ELR (cell line): ENCODE results near the gene MAN1A1.
A peak's percentile ranks its signal among the peaks of the same experiment; 100 is the strongest.

Source experiments
- DNase-seq: peaks from one replicate; pipeline ENCODE4 v3.0.0-alpha.2; 2015; ENCODE audit warnings: low read depth

MAN1A1 gene

DNA sequence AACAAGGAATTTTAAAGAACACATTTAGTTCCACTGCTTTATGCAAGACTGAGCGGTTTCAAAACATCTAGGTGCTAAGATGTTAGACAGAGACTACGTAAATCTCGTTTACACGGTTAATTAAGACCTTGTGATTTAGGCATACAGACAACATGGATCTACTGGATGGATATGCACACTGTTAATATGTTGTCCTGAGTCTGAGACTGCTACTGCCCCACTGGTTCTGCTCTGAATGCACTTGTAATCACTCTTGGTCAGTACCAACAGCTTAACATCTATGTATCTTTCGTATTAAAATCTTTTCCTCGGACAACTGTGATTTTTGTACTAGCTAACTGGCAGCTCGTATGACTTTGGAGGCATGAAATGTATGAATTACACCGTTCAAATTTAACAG lies 3.1 kb downstream of the MAN1A1 start:
- DNase-seq = no peak

DNA sequence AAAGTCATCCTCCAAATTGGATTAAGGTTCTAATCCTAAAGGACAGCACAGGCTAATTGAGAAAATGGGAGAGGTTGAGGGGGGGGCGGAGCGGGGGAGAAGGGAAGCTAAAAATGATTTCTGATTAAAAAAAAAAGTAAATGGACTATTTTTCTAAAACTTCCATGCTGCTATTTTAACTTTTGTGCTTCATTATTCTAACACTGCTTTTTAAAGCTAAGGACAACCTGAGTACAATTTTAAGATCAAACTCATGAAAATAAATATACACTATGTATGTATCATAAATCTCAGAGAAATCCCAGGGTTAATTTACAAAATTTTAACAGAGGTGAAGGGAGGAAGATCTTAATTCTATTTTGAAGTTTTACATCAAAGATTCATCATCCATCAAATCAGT lies 4.4 kb downstream of the MAN1A1 start:
- no peak for DNase-seq

DNA sequence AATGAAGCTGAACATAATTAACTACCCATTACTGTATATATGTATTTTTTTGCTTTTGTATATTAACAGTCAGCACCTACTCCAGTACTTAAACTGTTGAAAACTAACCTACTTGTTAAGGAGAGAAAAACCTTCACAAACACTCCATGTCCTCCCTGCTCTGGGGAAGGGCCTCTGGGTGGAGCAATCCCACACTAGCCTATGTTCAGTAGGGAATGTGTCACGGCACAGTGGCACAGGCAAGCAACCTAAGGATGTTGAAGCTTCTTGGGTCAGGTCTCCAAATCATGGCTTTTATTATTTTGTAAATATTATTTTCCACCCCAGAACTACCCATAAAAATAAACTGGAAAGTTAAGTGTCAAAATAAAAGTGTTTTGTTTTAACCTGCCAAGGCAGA lies 5.3 kb downstream of the MAN1A1 start:
- no peak for DNase-seq

DNA sequence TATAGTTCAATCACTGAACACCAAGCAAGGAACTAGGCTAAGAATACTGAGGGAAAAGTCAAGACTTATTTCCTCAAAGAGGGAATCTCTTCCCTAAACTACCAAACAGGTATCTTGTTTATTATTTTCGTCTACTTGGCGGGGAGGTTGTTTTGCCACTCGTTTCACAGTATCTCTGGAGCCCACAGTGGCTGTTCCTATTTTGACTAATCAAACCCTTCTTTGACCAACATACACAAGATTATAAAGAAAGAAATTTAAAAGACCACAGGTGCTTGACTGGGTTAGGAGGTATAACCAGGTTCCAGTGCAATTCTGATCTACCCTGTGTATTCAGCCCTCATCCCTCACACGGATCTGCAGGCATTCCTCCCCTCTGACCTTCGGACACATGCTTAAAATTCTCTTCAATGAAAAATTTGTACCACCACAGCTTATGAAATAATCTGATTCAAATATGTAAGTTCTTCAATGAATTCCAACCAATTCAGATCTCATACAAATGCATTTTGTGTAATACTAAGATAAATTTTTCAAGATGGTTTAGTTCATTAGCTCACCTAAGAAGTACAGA lies 5.9 kb downstream of the MAN1A1 start:
- DNase-seq = no peak

- DNase-seq = no peak
Observed at GRCh38 chr6:119343167-119343566, 6.4 kb downstream of the MAN1A1 start.

GRCh38 chr6:119342430-119342829 lies 7.1 kb downstream of the MAN1A1 start:
- DNase-seq = no peak

DNA sequence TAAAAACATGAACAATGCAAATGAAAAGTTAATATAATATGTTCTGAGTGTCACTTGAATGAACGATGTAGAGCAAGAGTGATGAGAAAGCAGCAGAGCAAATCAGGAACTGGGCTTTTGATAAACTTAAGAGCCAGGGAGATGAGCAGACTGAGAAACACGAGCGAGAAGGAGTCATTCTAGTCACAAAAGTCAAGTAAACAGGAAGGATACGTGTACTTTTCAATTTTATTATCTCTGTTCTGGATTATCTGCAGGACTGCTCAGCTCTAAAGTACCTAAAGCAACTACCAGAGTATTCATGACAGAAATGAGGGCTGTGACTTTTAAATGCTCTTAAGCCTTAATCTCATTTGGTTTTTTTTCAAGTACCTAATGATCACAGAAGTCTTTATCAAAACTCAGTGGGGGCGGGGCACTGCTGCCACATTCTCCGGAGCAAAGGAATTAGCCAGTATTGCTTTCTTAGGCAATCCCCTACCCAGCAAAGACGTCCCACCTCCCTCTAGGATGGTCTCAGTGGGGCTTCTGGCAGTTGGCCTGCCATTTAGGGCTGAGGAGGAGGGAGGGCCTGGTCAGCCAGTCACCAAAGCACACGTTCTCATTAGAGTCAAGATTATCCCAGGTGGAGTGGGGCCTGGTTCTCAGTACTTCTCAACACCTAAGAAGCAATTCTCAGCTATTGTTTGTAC lies 8.6 kb downstream of the MAN1A1 start:
- DNase-seq = no peak

- DNase-seq = no peak
Observed at GRCh38 chr6:119339941-119340456, 9.6 kb downstream of the MAN1A1 start.

DNA sequence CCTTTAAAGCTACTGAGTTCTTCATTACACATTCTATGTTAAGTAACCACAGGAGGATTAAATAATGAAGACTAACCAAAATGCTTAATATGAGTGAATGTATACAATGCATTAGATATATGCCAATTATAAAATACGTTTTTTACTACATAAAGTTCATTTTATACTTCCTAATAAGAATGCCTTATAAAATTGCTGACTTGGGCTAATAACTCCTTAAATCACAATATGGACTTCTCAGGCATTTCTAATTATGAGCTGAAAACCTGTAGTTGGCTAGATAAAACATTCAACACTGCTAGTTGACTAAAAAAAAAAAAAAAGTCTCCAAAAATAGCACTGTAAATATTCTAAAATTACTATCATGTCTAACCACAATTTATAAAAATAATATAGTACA lies 11.8 kb downstream of the MAN1A1 start:
- no peak for DNase-seq

GRCh38 chr6:119337252-119337651 lies 12.3 kb downstream of the MAN1A1 start:
- no peak for DNase-seq

DNA sequence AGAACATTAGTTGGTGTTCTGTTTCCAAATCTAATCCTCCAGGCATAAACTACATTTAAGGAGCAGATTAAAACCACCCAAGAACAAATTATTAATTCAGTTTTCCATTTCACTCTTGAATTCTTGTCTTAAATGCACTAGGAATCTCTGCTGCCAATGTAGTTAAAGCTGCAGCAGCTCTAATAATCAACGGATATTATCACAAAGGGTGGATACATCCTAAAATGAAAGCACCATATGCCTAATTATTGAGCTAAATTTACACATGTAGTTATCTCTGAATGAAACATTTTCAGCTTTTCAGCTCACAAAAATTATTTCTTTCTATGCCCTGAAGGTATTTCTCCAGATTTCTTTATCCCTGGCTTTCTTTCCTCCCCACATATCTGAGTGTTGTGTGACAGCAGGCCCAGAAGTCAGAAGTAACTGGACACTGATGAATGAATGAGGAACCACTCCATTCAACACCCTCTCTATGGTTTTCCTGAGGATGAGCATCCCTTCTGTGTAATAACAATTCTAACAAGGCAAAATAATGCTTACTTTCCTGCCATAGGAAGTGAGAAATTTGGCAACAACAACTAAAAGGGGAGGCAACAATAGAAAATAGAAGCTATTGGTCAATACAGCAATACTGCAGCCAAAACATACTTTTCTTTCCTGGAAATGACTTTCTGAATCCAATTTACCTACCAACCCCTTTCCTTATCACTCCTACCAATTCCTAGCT lies 14.9 kb downstream of the MAN1A1 start:
- no peak for DNase-seq

- peak; percentile 35 for DNase-seq
Observed at GRCh38 chr6:119333707-119334295, 15.8 kb downstream of the MAN1A1 start.

- DNase-seq = no peak
Observed at GRCh38 chr6:119333063-119333609, 16.4 kb downstream of the MAN1A1 start.

- DNase-seq = no peak
Observed at GRCh38 chr6:119331663-119332286, 17.8 kb downstream of the MAN1A1 start.

DNA sequence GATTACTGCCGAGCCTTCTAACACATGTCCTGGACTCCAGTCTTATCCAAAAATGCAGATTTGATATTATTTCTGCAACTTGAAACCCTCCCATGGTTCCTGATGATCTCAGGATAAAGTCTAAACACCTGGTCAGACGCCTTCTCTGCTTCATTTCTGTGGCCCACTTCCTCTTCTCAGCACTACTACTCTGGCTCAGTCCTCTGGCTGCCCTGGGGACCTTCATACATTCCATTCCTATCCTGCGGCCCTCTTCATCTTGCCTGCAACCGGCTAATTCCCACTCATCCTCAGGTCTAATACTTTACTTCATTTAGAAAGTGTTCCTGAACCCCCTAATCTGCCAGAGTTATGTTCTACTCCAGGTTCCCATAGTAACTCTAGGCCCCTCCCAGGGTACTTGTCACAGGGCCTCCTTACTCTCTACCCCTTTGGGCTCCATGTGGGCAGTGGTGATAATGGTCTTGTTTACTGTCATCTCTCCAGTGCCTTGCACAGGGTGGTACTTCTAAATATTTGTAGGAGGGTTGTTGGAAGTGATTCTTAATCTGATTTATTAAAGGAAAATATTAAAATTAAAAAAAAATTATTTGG lies 18.9 kb downstream of the MAN1A1 start:
- no peak for DNase-seq

GRCh38 chr6:119329794-119330180 lies 19.8 kb downstream of the MAN1A1 start:
- no peak for DNase-seq

DNA sequence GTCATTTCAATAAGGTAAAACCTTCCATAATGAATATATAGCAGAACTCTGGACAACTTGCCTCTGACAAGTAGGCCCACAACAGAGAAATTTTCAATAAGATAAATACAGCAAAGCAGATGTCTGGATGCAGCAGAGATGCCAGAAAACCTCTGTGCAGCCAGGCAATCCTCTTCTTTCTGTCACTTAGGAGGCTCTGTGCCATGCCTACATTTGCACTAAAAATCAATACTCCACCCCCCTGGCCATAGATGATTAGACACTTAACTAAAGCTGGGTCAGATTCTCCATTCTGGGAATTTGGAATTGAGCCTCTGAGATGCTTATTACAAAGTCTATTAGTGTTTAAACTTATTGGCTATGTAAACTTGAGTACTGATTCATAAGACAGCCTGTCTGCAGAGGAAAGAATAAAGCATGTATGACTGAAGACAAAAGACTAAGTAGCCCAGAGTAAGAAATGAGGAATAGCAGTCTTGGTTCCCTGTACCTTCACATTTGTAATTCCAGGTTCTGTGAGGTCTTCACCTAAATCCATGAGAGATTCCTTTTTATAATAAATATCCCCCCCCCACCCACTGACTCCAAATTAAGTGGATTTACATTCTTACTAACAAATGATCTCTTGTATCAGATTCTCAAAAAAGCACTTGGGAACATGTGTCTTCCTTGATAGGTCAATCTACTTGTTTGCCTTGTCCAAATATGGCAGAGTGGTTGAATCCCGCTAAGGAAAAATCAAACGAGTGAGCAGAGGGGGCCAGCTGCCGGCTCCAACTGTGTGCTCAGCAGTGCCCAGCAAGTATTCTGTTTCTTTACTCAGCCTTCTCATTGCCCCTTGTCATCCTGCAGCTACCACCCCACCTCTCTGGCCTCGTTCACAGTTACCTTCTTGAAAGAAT lies 20.4 kb downstream of the MAN1A1 start:
- DNase-seq = no peak

- no peak for DNase-seq
Observed at GRCh38 chr6:119328254-119328653, 21.3 kb downstream of the MAN1A1 start.

DNA sequence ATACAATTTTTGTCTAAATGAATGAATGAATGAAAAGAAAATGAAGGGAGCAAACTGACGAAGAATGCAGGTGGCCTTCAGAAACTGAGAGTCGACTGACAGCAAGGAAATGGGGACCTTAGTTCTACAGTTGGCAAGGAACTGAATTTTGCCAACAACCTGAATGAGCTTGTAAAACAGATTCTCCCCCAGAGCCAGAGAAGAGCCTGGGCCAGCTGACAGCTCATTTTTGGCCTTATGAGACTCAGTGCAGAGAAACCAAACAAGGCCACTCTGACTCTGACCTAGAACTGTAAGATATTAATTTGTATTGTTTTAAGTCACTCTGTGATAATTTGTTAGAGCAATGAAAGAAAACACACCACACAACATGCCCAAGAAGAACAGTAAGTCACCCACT lies 21.8 kb downstream of the MAN1A1 start:
- no peak for DNase-seq

GRCh38 chr6:119326291-119327005 lies 23.1 kb downstream of the MAN1A1 start:
- no peak for DNase-seq
